Activated CD4-positive, CD25-positive, alpha-beta regulatory T cell (primary cell): ENCODE data around the gene BICD1.
A peak's percentile ranks its signal among the peaks of the same experiment; 100 is the strongest.

Experiments used
- DNase-seq, 4 experiments: peaks; one replicate each; lab custom pipeline; 2025; lab: John Stamatoyannopoulos, UW

Gene BICD1

DNA sequence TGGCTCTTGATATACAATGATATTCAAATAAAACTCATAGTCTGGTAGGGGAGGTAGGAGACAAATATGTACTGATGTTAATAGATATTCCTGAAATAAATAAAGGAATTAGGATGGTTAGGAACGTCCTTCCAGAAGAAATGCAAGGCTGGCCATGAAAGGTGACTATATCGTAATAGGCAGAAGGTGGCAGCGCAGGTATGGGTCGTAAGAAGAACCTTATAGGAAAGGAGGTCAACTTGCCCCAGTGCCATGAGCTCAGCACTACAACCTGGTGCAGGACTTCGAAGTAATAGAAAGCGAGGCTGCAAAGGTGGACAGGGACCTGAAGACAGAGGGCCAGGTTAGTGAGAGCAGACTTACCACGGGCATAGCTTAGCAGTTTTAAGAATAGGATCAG lies 237.4 kb downstream of the BICD1 start:
- no peak for DNase-seq

DNA sequence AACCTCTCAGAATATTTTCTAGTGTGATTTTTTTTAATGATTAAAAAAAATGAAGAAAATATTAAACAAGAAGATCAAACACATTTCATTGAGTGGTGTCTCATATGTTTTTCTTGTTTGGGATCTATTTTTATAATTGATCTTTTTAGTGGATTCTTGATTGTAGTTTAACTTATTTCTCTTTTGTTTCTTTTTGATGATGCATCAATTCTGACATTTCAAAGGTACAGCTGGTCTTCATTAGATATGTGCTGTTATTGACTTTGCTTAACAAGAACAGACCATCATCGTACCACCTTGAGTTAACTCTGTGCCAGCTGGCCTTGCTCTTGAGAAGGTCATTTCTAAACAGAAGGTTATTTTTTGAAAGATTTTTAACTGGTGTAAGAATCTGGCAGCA lies 246.9 kb downstream of the BICD1 start:
- DNase-seq, result no peak

DNA sequence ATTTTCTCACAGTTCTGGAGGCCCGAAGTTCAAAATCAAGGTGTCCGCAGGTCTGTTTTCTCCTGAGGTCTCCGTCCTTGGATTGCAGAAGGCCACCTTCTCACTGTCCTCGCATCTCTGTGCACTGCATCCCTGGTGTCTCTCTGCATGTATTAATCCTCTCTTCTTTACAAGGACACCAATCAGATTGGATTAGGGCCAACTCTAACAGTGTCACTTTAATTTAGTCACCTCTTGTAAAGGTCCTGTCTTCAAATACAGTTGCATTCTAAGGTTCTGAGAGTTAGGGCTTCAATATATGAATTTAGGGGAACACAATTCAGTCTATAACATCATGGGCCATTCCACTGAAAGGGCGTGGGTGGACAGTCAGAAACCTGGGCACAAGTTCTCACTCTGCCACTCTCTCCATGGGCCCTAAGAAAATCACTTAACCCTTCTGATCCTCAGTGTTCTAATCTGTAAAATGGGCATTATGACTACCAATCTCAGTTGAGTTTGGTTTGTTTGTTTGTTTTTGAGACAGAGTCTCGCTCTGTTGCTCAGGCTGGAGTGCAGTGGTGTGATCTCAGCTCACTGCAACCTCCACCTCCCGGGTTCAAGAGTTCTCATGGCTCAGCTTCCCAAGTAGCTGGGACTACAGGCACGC lies 251.1 kb downstream of the BICD1 start:
- no peak for DNase-seq

DNA sequence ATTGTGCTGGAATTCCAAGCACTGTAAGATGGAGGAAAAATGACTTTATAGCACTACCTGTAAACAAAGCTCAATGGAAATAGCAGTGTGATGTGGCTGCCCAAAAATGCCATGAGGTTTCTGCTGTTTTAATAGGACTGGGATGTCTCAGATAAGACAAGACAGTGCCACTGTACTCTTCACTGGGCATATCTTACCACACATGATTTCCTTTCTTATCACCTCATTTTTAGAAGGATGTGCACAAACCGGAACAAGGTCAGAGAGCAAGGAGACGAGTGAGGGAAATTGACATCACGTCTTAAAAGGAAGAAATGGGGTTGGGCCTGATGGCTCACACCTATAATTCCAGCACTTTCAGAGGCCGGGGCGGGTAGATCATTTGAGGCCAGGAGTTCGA lies 254.3 kb downstream of the BICD1 start:
- no peak for DNase-seq

DNA sequence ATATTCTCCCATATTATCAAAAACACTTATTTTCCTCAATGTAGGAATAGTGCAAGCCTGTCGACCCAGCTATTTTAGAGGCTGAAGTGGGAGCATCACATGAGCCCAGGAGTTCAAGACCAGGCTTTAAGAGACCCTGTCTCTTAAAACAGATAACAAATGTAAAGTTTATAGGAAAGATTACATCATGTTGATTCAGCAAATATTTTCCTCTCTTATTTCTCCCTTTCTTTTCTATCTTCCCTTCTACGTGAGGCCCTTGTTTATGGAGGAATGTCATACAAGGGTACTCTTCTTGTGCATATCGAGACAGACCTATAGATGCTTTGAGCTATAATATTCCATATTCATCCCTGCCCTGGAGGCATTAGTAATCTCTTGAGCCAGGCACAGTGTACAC lies 256.2 kb downstream of the BICD1 start:
- no peak for DNase-seq

DNA sequence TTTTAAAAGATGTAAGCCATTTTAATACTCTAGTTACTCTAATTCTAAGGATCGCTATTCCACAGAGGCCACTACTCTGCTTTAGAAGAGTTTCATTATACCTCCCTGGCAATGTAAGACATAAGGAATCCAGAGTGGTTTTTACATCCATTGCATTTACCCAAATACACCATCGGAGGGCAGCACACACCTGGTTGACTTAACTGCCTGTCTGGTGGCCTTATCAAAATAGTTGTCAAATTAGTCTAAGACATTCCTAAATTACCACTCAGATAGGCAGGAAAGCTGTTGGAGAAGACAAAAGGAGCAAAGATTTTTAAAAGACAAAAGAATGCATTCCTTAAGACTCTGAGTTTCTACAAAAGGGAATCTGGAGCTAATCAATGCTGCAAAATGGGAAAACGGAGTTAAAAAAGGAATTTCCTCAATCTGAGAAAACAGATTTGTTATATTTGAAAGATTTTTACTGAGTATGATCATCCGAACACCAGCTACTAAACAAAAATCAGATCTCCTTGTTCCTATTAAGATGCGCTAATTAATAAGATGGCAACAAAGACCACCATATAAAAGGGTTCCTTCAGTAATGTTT lies 258.9 kb downstream of the BICD1 start:
- DNase-seq, result peak in 2 of 4 experiments; percentile 2 to 14

DNA sequence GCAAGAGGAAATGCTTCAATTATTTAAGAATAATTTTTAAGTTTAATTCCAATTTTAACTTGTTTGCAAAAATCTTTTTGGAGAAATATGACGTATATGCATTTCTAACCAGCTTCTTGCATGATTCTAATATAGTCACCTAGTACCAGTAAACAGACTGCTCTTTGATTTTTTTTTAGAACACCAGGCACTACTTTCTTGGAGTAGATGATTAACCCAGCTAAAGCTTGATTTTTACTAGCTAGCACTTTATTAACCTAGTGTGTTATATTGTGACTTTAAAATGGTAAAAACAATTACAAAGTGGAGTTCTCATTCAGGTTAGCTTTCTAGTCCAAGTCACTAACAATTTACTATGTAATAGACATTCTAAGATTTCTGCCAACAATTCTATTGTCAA lies 260.1 kb downstream of the BICD1 start:
- no peak for DNase-seq

DNA sequence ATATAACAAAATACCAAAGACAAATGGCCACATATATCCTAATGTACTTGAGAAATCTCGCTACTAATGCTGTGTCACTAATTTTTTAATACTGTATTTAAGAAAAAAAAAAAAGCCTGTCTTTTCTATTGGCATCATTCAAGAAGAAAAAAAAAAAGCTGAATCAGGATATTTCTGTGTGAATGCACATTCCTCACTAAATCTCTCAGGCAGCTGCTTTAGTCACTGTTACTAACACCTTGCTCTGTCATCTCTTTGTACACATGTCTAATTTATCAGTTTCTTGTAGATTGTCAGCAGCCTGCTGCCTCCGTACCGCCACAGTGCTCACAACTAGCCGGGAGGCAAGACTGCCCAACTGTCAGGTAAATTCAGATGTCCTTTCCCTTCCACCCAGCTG lies 260.7 kb downstream of the BICD1 start:
- DNase-seq, result no peak

DNA sequence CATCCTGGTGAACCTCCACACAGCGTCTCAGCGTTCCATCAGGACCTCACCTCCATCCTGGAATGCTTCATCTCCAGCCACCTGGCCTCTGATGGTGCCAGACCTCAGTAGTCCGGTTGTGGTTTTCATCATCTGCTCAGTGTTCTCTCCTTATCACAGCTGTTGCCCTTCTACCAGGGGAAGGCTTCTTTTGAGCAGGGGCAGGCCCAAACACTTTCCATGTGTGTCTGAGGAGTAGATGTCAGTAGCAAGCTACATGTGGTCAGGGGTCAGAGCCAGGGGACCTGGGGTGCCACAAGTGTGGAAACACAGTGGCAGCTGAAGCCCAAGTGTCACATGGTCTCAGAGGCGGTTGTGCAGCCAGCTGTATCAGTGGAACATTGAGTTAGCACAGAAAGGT lies 262.6 kb downstream of the BICD1 start:
- DNase-seq, result no peak

DNA sequence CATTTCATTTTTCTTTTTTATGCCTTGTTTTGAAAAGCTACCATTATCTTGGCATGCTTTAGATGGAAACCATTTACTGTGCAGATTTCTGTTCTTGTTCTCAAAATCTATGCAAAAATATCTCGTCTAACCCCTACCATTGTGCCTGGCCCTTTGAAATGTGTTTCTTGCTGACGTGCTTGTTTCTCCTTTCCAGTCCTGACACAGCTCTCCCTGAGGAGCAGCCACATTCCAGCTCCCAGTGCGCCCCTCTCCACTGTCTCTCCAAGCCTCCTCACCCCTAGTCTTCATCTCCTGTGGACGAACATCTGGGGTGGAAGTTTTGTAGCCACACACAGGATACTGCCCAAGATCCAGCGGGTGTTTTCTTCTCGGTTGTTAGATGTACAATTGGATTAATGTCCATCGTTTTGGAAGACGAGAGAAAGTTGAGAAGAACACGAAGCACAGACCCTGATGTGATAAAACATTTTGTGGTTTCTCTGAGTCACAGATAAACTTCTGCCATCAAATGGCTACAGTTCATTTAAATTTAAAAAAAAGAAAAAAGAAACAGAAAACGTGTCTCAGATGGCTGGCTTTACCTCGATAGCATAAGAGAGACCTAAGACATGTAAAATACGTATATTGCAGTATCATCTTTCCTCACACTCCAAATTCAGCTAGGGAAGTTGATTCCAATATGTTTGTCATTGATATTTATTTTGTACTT lies 270.9 kb downstream of the BICD1 start:
- DNase-seq, result no peak

DNA sequence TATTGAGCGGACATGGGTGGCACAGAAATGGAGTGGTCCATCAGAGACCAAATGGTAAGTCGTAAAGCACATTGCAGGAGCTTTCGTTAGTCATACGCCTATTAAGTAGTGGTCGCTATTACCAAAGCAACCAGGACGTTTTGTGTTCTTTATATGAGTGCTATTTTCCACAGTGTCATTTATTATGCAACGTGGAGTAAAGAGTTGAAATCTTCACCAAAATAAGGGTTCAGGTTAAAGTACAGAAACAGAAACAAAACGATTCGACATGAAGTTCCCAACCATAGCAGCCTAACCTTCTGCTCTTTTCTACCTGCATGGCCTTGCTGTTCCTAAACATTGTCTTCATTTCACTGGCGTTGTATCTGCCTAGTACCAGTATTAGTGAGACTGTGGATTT lies 272.6 kb downstream of the BICD1 start:
- no peak for DNase-seq

DNA sequence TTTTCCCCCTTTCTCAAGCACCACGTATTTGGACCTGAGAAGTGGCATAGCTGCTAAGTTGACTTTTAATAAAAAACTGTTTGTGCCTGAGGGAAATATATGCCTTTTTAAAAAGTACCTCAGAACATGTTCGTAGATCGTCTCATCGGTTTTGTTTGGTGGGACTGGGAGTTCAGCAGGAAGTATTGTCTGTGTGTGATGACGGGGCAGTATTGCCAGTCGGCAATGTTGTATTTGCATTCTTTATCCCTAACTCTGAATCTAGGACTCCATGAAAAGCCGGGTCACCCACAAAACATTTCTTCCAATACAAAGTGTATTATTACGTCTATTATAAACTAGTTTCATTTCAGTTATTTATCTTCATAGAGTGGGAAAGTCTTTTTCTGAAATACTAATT lies 273.0 kb downstream of the BICD1 start:
- no peak for DNase-seq

DNA sequence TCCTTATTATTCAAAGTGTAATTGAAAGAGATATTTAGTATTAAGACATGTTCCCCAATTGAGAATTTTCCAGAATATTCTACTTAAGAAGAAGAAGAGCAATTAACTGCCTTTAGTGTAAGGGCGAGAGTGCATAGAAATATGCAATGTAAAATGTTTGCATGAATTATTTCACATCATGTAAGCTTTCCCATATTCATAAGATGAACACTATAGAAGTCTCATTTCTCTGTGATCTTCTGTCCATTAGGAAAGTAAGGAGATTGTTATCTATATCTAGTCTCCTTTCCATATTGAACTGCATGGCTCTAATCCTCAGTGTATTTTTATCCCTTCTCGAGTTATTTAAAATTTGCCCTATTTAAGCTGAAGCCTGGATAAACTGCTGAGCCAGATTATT lies 275.6 kb downstream of the BICD1 start:
- no peak for DNase-seq

DNA sequence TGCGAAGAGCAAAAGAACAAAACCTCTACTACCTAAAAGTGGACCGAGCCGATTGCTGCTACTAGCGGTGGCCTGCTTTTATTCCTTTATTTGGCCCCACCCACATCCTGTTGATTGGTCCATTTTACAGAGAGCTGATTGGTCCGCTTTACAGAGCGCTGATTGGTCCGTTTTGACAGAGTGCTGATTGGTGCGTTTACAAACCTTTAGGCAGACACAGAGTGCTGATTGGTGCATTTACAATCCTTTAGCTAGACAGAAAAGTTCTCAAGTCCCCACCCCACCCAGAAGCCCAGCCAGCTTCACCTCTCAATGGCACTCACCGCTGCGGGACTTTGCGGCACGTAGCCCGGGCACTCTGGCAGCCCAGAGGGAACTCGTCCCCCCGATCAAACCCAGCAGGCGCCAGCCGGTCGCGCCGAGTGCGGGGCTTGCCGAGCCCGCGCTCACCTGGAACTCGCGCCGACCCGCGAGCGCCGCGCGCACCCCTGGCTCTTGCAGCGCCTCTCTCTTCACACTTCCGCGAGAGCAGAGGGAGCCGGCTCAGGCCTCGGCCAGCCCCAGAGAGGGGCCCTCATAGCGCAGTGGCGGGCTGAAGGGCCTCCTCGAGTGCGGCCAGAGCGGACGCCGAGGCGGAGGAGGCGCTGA lies 284.0 kb downstream of the BICD1 start:
- DNase-seq, result no peak

DNA sequence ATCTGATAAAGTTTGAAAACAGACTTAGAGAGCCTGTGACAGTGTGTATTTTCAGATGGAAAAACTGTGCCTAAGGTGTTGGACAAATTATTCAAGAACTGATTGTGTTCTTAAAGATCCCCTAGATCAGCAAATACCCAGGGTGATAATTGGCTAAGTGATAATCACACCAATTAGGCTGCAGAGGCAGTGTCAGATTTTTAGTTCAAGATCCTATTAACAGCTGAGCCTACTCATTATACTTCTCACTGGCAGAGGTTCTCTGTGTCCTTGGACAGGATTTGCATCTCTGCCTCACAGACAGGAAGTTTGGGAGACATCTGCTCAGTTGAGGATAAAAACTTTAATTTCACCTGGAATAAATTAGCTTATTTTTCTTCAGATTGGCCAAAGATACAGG lies 288.4 kb downstream of the BICD1 start:
- no peak for DNase-seq

DNA sequence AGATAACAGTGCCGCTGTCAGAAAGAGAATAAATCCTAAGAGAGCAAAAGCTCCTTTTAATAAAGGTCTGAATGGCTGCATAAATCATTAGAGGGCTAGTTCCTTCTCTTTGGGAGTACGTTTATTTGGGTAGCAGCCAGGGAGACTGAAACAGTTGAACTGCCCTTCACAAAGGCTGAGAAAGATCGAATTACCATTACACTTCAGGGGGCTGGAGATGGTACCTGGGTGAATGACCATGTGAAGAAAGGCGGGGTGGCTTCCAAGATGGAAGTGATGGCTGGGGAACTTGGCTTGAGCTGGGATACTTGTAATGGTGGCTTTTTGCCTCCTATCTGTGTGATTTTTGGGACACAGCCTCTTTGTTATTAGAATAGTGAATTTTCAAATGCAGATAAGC lies 291.0 kb downstream of the BICD1 start:
- DNase-seq, result no peak

DNA sequence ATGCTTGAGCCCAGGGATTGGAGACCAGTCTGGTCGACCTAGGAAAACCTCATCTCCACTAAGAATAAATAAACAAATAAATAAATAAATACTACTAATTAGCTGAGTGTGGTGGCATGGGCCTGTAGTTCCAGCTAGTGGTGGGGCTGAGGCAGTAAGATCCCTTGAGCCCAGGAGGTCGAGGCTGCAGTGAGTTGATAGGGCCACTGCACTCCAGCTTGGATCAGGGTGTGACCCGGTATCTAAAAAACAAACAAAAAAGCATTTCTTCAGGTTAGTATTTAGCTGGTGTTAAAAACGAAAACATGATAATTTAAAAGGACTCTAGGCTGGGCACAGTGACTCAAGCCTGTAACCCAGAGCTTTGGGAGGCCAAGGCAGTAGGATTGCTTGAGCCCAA lies 291.5 kb downstream of the BICD1 start:
- DNase-seq, result no peak

DNA sequence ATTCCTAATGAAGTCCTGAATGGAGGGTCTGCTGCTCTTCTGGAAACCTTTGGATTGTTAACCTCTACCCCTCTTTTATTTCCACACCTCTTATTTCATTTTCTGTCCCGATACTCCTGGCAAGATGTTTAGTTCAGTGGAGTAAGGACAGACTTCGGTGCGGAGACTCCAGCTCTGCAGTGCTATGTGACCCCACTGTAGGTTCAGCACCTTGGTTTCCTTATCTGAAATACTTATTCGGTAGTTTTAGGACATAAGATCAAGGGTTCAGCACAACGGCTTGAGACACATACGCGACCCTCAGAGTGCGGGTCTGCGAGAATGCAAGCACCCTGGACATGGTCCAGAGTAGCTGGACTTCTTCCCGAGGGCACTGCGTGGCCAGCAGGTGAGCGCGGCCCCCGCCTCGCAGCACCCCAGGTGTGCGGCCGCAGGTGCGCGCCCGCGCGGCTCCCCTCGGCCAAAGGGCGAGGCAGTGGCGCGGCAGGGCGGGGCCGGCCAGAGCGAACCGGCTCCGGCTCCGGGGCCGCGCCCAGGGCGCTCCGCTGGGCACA lies 292.2 kb downstream of the BICD1 start:
- no peak for DNase-seq

DNA sequence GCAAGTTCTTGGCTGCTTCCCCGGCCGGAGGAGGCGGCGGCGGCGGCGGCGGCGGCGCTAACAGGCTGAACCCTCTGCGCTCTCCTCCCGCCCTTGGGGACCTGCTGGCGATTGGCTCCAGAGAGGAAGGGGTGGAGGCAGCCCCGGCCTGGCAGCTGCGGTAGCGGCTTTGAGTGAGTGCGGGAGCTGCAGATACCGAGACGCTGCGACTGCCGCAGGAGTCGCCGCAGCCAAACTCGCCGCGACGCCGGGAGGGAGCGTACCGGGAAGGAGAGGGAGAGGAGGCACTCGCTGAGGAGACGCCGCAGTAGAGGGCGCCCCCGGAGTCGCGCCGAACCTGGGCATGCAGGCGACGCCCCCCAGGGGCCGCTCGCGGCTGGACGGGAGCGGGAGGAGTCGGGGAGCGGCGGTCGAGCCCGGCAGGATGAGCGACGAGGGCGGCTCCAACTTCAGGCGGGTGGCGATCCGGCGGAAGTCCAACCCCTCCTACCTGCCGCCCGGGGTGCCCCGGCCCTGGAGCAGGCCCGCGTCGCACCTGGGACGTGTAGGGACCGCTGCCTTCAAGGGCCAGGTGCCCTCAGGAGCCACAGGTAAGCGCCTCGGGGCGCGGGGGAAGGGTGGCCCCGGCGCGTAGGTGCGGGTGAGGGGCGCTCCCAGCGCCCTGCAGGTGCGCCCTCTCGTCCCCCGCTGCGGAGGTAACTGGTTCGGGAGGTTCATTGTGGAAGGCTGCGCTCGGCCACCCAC lies 292.9 kb downstream of the BICD1 start, which contains the start of gene FGD4:
FGD4 (plus strand) TSS at position 189 of the 744 bp plus-strand sequence.
- DNase-seq, result peak in 2 of 4 experiments; percentile 6 to 14

DNA sequence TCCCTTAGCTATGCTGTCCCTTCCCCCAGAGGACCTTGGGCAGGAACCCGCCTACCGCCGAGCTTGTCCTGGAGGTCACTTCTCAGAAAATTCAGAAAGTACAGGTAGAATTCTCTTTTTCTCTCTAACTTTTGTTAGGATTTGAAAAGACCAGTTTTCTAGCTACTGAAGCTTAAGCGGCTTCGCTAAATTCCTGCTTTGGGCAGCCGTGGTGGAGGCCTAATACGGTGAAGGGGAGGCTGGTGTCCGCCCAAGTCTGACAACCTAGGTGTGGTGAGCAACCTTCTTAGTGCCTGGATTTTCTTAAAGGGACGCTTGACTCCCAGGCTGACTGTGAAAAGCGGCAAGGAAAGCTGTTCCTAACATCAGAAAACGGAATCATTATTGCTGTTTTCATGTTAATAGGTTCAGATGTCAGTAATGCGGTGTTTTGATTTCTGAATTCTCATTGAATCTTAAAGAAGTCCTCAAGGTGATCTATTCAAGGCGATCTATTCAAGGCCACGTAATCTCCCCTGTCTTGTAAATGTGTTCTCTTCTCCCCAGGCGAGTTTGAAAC lies 293.5 kb downstream of the BICD1 start:
- no peak for DNase-seq

DNA sequence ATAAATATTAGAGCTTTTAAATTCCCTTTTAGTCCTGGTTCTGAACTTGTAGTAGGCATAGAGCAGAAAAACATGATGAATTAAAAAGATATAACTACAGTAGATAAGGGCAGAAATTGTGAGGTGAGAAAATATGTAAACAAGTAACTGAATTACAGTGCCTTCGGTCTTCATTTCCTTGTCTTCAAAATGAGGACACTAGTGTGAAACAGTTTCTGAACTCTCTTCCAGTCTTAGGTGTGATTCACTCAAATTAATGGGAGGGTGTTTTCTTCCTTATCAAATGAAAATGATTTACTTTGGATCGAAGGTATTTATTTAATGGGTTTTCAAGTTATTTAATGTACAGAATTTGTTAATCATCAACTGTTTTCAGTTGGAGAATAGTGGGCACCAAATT lies 294.2 kb downstream of the BICD1 start:
- no peak for DNase-seq

DNA sequence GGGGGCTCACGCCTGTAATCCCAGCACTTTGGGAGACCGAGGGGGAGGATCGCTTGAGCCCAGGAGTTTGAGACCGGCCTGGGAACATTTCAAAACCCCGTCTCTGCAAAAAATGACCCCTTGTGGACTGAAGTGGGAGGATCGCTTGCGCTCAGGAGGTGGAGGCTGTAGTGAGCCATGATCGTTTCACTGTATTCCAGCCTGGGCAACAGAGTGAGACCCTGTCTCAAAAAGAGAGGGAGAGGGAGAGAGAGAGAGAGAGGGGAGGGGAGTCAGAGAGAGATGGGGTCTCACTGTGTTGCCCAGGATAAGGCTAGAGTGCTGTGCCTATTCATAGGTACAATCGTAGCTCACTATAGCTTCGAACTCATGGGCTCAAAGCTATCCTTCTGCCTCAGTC lies 295.5 kb downstream of the BICD1 start:
- no peak for DNase-seq
